ENCODE data around the gene C16orf74. TPM values are rescaled to one million over a fixed set of nuclear protein-coding genes. Genes with fewer than 3 reads are reported as not detected.

The C16orf74 gene
- total RNA-seq, 6 experiments from 2014 or later: 0.31 to 0.98 (median 0.70) TPM; not detected in 2

GRCh38 chr16:85798283-85798776, 47.4 kb upstream of the C16orf74 start:
- H3K4me1 ChIP-seq: peaks cover 0 to 22% (median 11%) of the 10 kb centered on the region in 4 donors
- peak overlapping the region; percentile 96 to 100 (median 98) for H3K4me3 ChIP-seq
- WGBS (ENCODE audit: insufficient coverage, low coverage, low lambda C conversion rate, missing lambda C conversion rate): 3% methylated on average over 16 of the region's 17 CpGs
- no peak for DNase-seq
- no peak for ATAC-seq
- H3K9me3 ChIP-seq: no peaks in the 10 kb centered on the region
- peak overlapping the region in 1 of 3 donors; percentile 95 for H3K27ac ChIP-seq
- intact Hi-C loops (cut with DNase I): no loop called here
- TF ChIP-seq CTCF (IDR thresholded peaks at IDR 0.05) (no peak), POLR2A (IDR thresholded peaks at IDR 0.05) (no peak)
- peaks cover 0 to 24% (median 5%) of the 10 kb centered on the region in 4 donors for H3K36me3 ChIP-seq
- no peaks in the 10 kb centered on the region for H3K27me3 ChIP-seq

GRCh38 chr16:85796599-85796998, 45.7 kb upstream of the C16orf74 start:
- Histone ChIP-seq H3K36me3 (peaks cover 0 to 7% (median 0%) of the 10 kb centered on the region in 4 donors), H3K9me3 (no peaks in the 10 kb centered on the region), H3K27ac (no peak overlapping the region), H3K27me3 (no peaks in the 10 kb centered on the region), H3K4me3 (no peak overlapping the region), H3K4me1 (peaks cover 0 to 22% (median 11%) of the 10 kb centered on the region in 4 donors)
- intact Hi-C loops (cut with DNase I): no loop called here
- no peak for TF ChIP-seq CTCF (IDR thresholded peaks at IDR 0.05)
- no peak for TF ChIP-seq POLR2A (IDR thresholded peaks at IDR 0.05)
- DNase-seq (no peak), ATAC-seq (no peak)
- 66% methylated on average over 6 of the region's 7 CpGs for WGBS (ENCODE audit: insufficient coverage, low coverage, low lambda C conversion rate, missing lambda C conversion rate)

DNA sequence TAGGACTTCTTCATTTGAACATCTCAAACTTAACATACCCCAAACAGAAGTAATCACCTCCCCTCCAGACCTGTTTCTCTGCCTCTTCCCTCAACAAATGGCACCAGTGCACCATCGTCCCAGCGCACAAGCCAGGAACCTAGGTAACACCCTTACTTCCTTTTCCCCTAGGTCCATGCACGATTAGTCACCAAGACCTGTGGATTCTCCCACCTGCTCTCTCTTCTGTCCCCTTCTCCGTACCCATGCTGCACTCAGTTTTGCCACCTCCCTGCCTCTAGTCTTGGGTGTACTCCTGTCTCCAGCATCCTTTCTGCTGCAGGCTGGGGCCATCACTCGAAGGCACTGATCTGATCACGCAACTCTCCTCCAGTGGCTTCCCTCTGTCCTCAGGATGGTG, 45.3 kb upstream of the C16orf74 start:
- 94% methylated on average over 6 of the region's 6 CpGs for whole genome bisulfite sequencing (ENCODE audit: insufficient coverage, low coverage, low lambda C conversion rate, missing lambda C conversion rate)
- no peak overlapping the region for H3K27ac ChIP-seq
- no peaks in the 10 kb centered on the region for H3K9me3 ChIP-seq
- intact Hi-C loops (cut with DNase I): no loop called here
- peaks cover 0 to 3% (median 0%) of the 10 kb centered on the region in 4 donors for H3K36me3 ChIP-seq
- DNase-seq (no peak), ATAC-seq (no peak)
- no peak overlapping the region for H3K4me3 ChIP-seq
- peaks cover 0 to 22% (median 11%) of the 10 kb centered on the region in 4 donors for H3K4me1 ChIP-seq
- H3K27me3 ChIP-seq: no peaks in the 10 kb centered on the region
- TF ChIP-seq CTCF (IDR thresholded peaks at IDR 0.05) (no peak), POLR2A (IDR thresholded peaks at IDR 0.05) (no peak)

- H3K4me1 ChIP-seq: peaks cover 0 to 14% (median 7%) of the 10 kb centered on the region in 4 donors
- no peak for ATAC-seq
- DNase-seq: no peak
- 88% methylated on average over 1 of the region's 8 CpGs for WGBS (ENCODE audit: insufficient coverage, low coverage, low lambda C conversion rate, missing lambda C conversion rate)
- no peak overlapping the region for H3K27ac ChIP-seq
- H3K9me3 ChIP-seq: no peaks in the 10 kb centered on the region
- H3K27me3 ChIP-seq: no peaks in the 10 kb centered on the region
- no peak overlapping the region for H3K4me3 ChIP-seq
- intact Hi-C loops (cut with DNase I): no loop called here
- peaks cover 0 to 3% (median 0%) of the 10 kb centered on the region in 4 donors for H3K36me3 ChIP-seq
- TF ChIP-seq CTCF (IDR thresholded peaks at IDR 0.05) (no peak), POLR2A (IDR thresholded peaks at IDR 0.05) (no peak)
These were observed 43.8 kb upstream of the C16orf74 start for GRCh38 chr16:85794696-85795095.
